IPS-15b (cell line): Measurements from ENCODE around the gene ATP1A3.

ENCODE experiments used
- H3K27me3 ChIP-seq: one replicate; pipeline ENCODE4 v1.6.1; 2013; ENCODE audit warnings: low read length; ENCODE audit not compliant: control insufficient read depth, insufficient read depth
- H3K36me3 ChIP-seq: one replicate; pipeline ENCODE4 v1.6.1; 2013; ENCODE audit warnings: low read length; ENCODE audit not compliant: control insufficient read depth, insufficient read depth
- H3K4me1 ChIP-seq: one replicate; pipeline ENCODE4 v1.6.1; 2013; ENCODE audit warnings: mild to moderate bottlenecking, low read length; ENCODE audit not compliant: control insufficient read depth, insufficient read depth
- H3K4me3 ChIP-seq: one replicate; pipeline ENCODE4 v1.5.1; 2013; ENCODE audit warnings: low read depth, low read length
- H3K9ac ChIP-seq: one replicate; pipeline ENCODE4 v1.6.1; 2013; ENCODE audit warnings: low read depth, mild to moderate bottlenecking, low read length
- H3K9me3 ChIP-seq: one replicate; pipeline ENCODE4 v1.6.1; 2013; ENCODE audit warnings: mild to moderate bottlenecking, low read length; ENCODE audit not compliant: control insufficient read depth, insufficient read depth

ATP1A3 gene

DNA sequence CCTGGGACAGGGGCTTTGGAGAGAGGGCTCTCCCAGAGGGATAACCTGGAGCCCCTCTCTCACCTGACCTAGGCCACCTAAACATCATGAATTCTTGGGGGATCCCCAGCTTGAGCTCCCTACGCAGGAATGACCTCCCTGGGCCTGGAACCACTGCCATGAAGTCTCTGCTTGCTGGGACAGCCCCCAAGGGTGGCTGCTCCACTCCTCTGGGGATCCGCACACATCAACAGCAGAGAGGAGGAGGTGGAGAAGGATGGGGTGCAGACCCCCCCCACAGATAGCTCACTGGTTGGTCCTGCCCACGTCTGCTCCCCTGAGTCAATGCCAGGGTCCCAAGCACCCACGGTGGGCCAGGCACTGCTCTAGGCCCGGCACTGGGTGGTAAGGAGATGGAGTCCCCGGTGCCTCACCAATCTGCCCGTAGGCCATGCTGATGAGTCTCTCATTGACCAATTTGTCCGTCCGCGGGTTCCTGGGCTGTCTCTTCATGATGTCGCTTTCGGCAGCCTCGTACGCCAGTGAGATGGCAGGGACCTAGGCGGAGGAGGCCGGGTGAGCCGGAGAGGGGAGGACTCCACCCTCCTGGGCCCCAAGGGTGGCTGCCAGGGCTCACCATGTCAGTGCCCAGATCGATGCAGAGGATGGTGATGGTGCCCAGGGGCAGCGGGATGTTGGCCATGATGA is 24.1 kb downstream of the ATP1A3 start:
- no peak overlapping the region for H3K9ac ChIP-seq
- no peaks in the 10 kb centered on the region for H3K27me3 ChIP-seq
- no peaks in the 10 kb centered on the region for H3K4me1 ChIP-seq
- peaks cover 20% of the 10 kb centered on the region for H3K36me3 ChIP-seq
- no peak overlapping the region for H3K4me3 ChIP-seq
- no peaks in the 10 kb centered on the region for H3K9me3 ChIP-seq

DNA sequence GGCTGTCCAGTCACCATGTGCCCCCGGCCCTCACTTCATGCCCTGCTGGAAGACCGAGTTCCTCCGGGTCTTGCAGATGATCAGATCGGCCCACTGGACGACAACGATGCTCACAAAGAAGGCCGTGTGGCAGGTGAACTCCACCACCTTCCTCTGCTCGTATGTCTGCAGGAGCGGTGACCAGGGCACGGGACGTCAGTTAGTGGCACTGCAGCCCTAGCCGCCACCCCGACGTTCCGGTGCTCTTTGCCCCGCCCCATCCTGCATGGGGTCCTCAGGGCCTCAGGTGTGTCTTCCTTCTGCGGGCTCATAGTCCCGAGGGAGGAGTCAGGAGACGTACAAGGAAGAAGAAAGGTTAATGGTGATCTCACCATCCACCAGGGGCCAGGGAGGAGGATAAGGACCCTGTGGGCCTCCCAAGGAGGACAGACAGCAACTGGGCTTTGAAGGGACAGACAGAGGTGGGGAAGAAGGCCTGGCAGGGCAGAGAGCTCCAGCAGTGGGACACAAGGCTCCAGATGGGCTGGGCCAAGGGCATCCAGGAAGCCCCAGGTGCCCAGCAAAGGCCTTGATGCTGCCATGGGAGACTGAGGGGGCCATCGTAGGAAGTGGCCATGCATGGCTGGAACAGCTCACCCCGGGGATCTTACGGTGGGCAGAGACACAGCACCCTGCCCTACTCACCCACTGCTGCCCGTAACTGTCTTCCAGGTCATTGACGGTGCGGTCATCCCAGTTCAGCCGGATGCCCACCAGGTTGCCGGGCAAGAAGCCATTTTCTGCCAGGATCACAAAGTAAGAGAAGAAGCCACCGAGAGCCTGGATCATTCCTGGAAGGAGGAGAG is 25.1 kb downstream of the ATP1A3 start:
- Histone ChIP-seq H3K27me3 (no peaks in the 10 kb centered on the region), H3K9me3 (no peaks in the 10 kb centered on the region), H3K4me3 (no peak overlapping the region), H3K36me3 (peaks cover 14% of the 10 kb centered on the region), H3K4me1 (no peaks in the 10 kb centered on the region), H3K9ac (no peak overlapping the region)

DNA sequence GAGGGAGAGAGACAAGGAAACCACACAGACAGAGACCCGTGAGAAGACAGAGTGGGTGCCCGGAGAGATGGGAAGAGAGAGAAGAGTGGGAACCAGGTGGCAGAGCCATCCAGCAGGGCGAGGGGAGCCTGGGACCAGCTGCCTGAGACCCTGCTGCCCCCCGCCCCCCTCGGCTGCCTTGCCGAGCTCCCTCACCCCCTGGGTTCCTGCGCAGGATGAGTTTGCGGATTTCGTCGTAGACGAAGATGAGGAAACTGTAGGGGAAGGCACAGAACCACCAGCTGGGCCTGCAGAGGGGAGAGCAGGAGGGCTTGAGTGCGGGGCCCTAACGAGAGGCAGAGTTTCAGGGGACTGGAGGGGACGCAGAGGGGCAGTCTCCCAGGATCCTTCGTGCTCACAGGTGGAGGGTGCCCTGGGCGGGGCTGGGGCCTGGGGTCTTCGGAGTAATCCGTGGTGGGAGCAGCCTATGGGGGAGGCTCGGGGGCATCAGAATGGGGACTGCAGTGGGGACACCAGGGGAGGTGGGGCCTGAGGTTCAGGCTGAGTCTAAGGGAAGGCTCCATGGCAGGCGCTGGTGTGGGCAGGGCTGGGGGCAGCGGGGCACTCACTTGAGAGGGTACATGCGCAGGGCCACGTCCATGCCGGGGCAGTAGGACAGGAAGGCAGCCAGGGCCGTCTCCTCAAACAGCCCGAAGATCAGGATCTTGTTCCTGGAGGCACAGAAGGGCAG is 26.8 kb downstream of the ATP1A3 start:
- Histone ChIP-seq H3K36me3 (peaks cover 14% of the 10 kb centered on the region), H3K9me3 (no peaks in the 10 kb centered on the region), H3K27me3 (no peaks in the 10 kb centered on the region), H3K4me3 (no peak overlapping the region), H3K9ac (no peak overlapping the region), H3K4me1 (no peaks in the 10 kb centered on the region)

DNA sequence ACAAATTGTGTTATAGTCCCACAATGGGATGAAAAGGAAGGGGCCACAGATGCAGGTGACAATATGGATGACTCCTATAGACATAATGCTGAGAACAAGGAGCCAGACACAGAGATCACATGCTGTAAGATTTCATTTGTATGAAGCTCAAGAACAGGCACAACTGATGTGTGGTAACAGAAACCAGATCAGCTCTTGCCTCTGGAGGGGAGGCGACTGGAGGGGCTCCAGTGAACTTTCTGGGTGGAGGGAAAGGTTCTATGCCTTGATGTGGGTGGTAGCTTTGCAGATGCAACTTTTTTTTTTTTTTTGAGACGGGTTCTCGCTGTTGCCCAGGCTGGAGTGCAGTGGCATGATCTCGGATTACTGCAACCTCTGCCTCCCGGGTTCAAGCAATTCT is 28.9 kb downstream of the ATP1A3 start:
- Histone ChIP-seq H3K4me3 (no peak overlapping the region), H3K4me1 (no peaks in the 10 kb centered on the region), H3K9me3 (no peaks in the 10 kb centered on the region), H3K36me3 (peaks cover 11% of the 10 kb centered on the region), H3K27me3 (no peaks in the 10 kb centered on the region), H3K9ac (no peak overlapping the region)

DNA sequence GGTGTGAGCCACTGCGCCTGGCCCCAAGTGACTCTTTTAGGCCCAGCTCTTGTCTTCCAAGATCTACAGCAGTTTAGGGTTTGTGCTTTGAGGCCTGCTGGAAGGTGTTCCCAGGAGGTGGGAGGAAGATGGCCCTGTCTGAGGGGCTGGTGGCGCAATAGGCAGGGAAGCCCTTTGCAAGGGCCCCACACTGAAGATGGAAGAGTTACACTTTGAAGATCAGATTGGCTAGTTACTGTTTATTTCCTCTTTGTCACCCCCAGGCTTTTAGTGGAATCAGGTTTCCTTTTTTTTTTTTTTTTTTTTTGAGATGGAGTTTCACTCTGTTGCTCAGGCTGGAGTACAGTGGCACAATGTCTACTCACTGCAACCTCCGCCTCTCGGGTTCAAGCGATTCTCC is 33.1 kb downstream of the ATP1A3 start:
- H3K4me3 ChIP-seq = no peak overlapping the region
- no peak overlapping the region for H3K9ac ChIP-seq
- H3K4me1 ChIP-seq = peaks cover 4% of the 10 kb centered on the region
- H3K27me3 ChIP-seq = no peaks in the 10 kb centered on the region
- H3K36me3 ChIP-seq = peaks cover 8% of the 10 kb centered on the region
- no peaks in the 10 kb centered on the region for H3K9me3 ChIP-seq

DNA sequence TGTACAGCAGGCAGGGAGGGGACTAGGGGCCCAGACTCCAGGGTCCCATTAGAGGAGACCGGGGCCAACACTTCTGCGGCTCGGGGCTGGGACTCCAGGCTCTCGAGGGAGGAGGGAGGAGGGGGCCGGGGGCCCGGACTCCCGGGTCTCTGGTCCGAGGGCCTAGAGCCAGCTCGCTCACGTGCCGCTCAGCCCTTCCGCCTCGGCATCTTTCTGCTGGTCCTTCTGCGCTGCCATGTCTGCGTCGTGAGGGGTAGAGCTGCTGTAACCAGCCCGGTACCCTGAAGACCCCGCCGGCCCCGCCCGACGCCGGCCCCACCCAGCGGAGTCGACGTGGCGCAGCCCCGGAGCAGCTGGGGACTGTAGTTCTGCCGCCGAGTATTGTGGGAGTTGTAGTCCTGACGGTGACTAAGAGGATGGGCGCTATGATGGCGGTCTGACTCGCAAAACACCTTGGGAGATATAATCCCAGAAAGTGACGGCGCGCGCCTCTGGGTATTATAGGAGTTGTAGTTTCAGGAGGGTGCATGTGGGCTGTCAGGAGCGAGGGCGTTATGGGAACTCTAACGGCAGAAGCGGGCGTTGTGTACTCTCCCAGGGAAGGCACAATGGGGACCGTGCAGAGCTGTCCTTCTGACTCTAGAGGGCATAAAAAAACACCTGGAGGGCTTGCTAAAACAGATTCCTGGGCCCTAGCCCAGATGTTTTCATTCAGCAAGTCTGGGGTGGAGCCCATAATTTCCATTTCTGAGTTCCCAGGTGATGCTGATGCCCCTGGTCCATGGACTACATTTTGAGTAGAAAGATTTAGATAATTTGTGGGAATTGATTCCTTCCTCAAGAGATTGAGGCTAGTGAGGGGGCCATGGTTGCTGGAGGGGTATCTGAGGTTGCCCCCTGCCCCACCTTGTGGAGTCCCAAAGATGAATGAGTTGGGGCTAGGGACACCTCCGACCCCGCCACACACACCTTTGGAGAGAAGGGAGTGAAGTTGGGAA is 34.7 kb downstream of the ATP1A3 start, which contains the start of gene RABAC1:
RABAC1 (minus strand) TSS at position 266 of the 998 bp plus-strand sequence; CDS start at position 237, 29 bp downstream.
- Histone ChIP-seq H3K4me1 (peaks cover 4% of the 10 kb centered on the region), H3K9ac (peak within 1 kb of the TSS; percentile 65), H3K9me3 (no peaks in the 10 kb centered on the region), H3K36me3 (peaks cover 12% of the 10 kb centered on the region), H3K27me3 (no peaks in the 10 kb centered on the region), H3K4me3 (peak within 1 kb of the TSS; percentile 96)

DNA sequence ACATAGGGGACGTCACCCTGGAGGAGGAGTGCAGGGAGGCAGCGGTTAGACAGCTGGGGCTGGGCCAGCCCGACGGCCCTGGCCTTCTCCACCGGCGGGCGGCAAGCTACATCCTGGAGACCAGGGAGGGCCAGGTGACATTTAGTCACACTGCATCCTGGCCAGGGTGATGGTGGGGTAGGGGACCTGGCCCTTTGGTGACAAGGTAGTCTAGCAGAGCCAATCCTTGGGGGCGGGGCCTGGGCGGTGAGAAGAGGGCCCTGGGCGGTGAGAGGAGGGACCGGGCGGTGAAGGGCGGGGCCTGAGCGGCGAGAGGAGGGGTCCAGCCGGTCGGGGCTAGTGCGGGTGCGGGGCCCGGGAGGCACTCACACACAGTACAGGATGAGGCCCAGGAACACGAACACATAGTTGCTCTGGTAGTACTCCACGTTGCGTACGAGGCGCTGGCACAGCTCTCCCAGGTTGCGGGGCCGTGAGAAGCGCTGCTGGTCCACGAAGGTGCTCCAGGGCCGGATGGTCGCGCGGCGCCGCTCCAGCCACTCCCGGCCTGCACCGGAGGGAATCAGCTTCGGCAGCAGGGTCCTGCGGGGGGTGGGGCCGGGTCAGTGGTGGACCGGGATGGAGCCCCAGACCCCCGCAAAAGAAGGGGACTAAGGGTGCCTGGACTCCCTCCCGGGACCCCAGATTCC is 35.5 kb downstream of the ATP1A3 start:
- H3K9me3 ChIP-seq = no peaks in the 10 kb centered on the region
- H3K9ac ChIP-seq = peak overlapping the region; percentile 65
- H3K27me3 ChIP-seq = no peaks in the 10 kb centered on the region
- peak overlapping the region; percentile 96 for H3K4me3 ChIP-seq
- peaks cover 4% of the 10 kb centered on the region for H3K4me1 ChIP-seq
- H3K36me3 ChIP-seq = peaks cover 12% of the 10 kb centered on the region

DNA sequence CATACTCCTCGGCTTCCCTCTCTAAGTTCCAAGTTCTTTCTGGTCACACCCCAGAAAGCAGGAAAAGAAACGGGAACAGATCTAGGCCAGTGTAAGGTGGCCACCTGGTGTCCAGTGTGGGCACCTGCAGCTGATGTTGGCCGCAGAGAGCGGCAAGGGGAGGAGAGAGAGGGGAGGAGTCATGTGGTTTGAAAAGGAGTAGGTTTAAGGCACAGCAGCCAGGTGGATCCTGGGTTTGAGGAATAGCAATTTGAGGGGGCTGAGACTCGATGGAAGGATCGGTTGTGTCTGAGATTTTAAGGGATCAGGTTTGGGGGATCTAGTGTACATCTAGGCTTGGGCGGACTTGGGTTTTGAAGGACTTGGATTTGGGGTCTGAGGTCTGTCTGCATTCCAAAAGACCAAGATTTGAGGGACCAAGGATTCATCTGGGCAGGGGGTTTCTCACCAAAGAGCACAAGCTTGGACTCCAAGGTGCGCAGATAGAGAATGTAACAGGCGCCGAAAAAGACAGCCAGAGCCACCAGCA is 36.1 kb downstream of the ATP1A3 start:
- Histone ChIP-seq H3K9ac (no peak overlapping the region), H3K36me3 (peaks cover 12% of the 10 kb centered on the region), H3K4me1 (peaks cover 4% of the 10 kb centered on the region), H3K9me3 (no peaks in the 10 kb centered on the region), H3K27me3 (no peaks in the 10 kb centered on the region), H3K4me3 (peak overlapping the region; percentile 96)

DNA sequence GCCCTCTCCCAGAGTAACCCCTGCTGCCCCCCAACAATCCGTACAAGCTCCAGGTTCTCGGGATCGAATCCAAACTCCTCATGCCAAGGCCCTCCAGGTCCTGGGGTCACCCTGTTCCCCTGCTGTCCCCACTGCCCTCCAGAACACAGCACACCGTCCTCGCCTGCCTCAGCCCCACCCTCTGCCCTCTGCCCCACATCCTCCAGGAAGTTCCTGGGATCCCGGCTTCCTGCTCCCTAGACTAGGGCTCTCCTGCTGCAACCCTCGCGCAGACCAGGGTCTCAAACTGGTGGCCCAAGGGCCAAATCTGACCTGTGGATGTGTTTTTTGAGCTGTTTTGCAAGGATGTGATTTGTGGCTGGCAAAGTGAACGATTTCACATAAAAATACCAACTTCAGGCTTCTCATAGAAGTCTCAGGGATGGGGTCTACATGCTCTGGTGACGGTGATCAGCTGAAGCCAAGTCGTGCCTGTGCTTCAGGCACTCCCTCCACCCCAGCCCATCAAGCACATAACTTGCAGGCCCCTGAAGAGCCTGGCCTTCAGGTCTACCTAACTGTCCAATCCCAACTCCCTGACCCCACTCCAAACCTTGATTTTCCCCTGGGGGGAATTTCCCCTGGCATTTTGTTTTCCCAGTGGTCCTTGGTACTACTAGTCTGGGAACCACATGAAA is 36.7 kb downstream of the ATP1A3 start:
- Histone ChIP-seq H3K4me3 (no peak overlapping the region), H3K4me1 (peaks cover 4% of the 10 kb centered on the region), H3K9ac (no peak overlapping the region)

DNA sequence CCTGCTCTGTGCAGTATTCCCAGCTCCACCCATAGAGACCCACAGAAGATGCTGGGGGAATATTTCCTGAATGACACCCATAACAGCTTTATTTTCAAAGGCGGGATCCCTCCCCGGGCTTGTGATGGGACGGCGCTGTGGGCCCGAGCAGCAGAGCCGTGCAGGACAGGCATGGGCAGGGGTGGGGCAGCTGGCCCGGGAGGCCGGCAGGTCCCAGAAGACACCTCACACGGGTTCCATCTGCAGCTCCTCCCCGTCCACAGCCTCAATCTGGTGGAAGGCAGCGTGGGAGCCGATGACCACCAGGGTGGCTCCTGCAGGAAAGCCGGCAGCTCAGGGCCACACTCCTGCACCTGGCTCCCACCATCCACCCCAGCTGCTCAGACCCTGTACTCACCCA is 37.4 kb downstream of the ATP1A3 start:
- H3K9ac ChIP-seq = no peak overlapping the region
- H3K27me3 ChIP-seq = no peaks in the 10 kb centered on the region
- H3K4me1 ChIP-seq = peaks cover 4% of the 10 kb centered on the region

More for the DNA sequence above, 36.7 kb downstream of the ATP1A3 start:
- Histone ChIP-seq H3K36me3 (peaks cover 12% of the 10 kb centered on the region), H3K27me3 (no peaks in the 10 kb centered on the region), H3K9me3 (no peaks in the 10 kb centered on the region)

More for the DNA sequence above, 37.4 kb downstream of the ATP1A3 start:
- peaks cover 12% of the 10 kb centered on the region for H3K36me3 ChIP-seq
- no peaks in the 10 kb centered on the region for H3K9me3 ChIP-seq
- no peak overlapping the region for H3K4me3 ChIP-seq
